Peyer's patch (tissue), 4 donors: ENCODE results near the gene EPG5.

Experiments
- CTCF ChIP-seq, 6 experiments: fragments of 450-650 bp in 4 of 6; fragments of 200-600 bp in 2 of 6; sonication (generic) in 1 of 6; IDR thresholded peaks; one replicate each; pipeline ENCODE4 v1.5.1; 2017 to 2019; ENCODE audit warnings: antibody characterized with exemption in 6 of 6, mild to moderate bottlenecking in 3 of 6, moderate library complexity in 1 of 6
- POLR2A ChIP-seq, 2 donors: fragments of 450-650 bp; IDR thresholded peaks; one replicate each; pipeline ENCODE4 v1.5.1; 2017; ENCODE audit warnings: antibody characterized with exemption in 2 of 2, mild to moderate bottlenecking in 2 of 2, moderate library complexity in 2 of 2

GRCh38 chr18:45999536-45999935, 32.4 kb upstream of the EPG5 start:
- TF ChIP-seq CTCF (IDR thresholded peaks at IDR 0.05): no peak
- no peak for TF ChIP-seq POLR2A (IDR thresholded peaks at IDR 0.05)
